GM12878 (cell line): ENCODE data around the gene NDC80. TPM values are rescaled to one million over a fixed set of nuclear protein-coding genes. Genes with fewer than 3 reads are reported as not detected.
A peak's percentile ranks its signal among the peaks of the same experiment; 100 is the strongest.

Experiments used
- ATAC-seq: fragments of 200-7000 bp; cut with Tn5 transposase; 3 replicates; pipeline ENCODE4 v1.9.1; 2020; ENCODE audit warnings: mild to moderate bottlenecking, moderate library complexity
- BruUV-seq: library from RNA; stranded (reverse); fragments of 400-500 nt; replicated peaks from 2 replicates; lab custom pipeline; 2021; lab: Mats Ljungman, UMichigan
- CTCF ChIA-PET: fragments of 300-600 bp; sonication (Branson Sonifier 250); formaldehyde crosslinking; extraction: SDS; loops from one replicate; lab custom pipeline; 2021; ENCODE audit warnings: inconsistent platforms; lab: Yijun Ruan, JAX
- POLR2A ChIA-PET: fragments of 350-600 bp; formaldehyde crosslinking; extraction: SDS; loops from one replicate; lab custom pipeline; 2021; ENCODE audit warnings: inconsistent platforms; lab: Charles Lee
- RAD21 ChIA-PET: fragments of 300-600 bp; sonication (Branson Sonifier 250); formaldehyde crosslinking; loops from one replicate; lab custom pipeline; 2023; ENCODE audit warnings: antibody characterized with exemption; ENCODE audit not compliant: unreplicated experiment; lab: Charles Lee
- SMC1A ChIA-PET: fragments of 300-600 bp; sonication (Branson Sonifier 250); formaldehyde crosslinking; loops from one replicate; lab custom pipeline; 2023; ENCODE audit not compliant: unreplicated experiment, uncharacterized antibody; lab: Charles Lee
- DNase-seq: peaks from one replicate; pipeline ENCODE4 v3.0.0-alpha.2; 2011; ENCODE audit warnings: low read depth, low spot score
- FAIRE-seq: peaks from 3 replicates; lab custom pipeline; 2011; peaks lifted over from hg19 to GRCh38; lab: Jason Lieb, UNC
- H2AFZ ChIP-seq: 2 replicates; pipeline ENCODE4 v1.6.0; 2011; ENCODE audit warnings: low read depth, low read length, control low read depth; ENCODE audit not compliant: control insufficient read depth
- H3K27ac ChIP-seq: 2 replicates; pipeline ENCODE4 v1.5.1; 2011; ENCODE audit warnings: control low read depth; ENCODE audit not compliant: control insufficient read depth, insufficient read depth
- H3K27me3 ChIP-seq, 2 experiments: replicated peaks in 1 of 2; 2 replicates each; pipeline versions ENCODE4 v1.6.0 to v1.6.1; 2011; ENCODE audit warnings: low read length in 1 of 2; ENCODE audit not compliant: control insufficient read depth in 2 of 2, insufficient read depth in 2 of 2
- H3K36me3 ChIP-seq, 2 experiments: 2 replicates each; pipeline ENCODE4 v1.5.1; 2011; ENCODE audit warnings: low read length in 1 of 2; ENCODE audit not compliant: control insufficient read depth in 2 of 2, insufficient read depth in 2 of 2
- H3K4me1 ChIP-seq: 2 replicates; pipeline ENCODE4 v1.6.1; 2011; ENCODE audit warnings: mild to moderate bottlenecking, low read length, moderate library complexity, mixed read lengths; ENCODE audit not compliant: control insufficient read depth, insufficient read depth
- H3K4me2 ChIP-seq: 2 replicates; pipeline ENCODE4 v1.6.0; 2011; ENCODE audit warnings: control low read depth; ENCODE audit not compliant: control insufficient read depth, insufficient read depth
- H3K4me3 ChIP-seq: fragments of 200-600 bp; sonication (generic); 2 replicates; pipeline ENCODE4 v1.5.1; 2016
- H3K79me2 ChIP-seq: 2 replicates; pipeline ENCODE4 v1.6.0; 2011; ENCODE audit warnings: low read length; ENCODE audit not compliant: control insufficient read depth, insufficient read depth
- H3K9ac ChIP-seq: 2 replicates; pipeline ENCODE4 v1.8.0; 2011; ENCODE audit warnings: low read length, control low read depth, mixed read lengths; ENCODE audit not compliant: control insufficient read depth, insufficient read depth
- H3K9me3 ChIP-seq: replicated peaks from 3 replicates; pipeline ENCODE4 v1.5.1; 2011; ENCODE audit warnings: mild to moderate bottlenecking, low read length; ENCODE audit not compliant: control insufficient read depth, insufficient read depth
- H4K20me1 ChIP-seq: 2 replicates; pipeline ENCODE4 v1.6.0; 2011; ENCODE audit not compliant: control insufficient read depth, insufficient read depth
- ATF2 ChIP-seq: IDR thresholded peaks from 2 replicates; pipeline ENCODE4 v1.6.1; 2012; ENCODE audit warnings: low read length, inconsistent platforms
- BACH1 ChIP-seq: fragments of 450-650 bp; IDR thresholded peaks from 2 replicates; pipeline ENCODE4 v1.6.1; 2017; ENCODE audit warnings: mild to moderate bottlenecking, borderline replicate concordance
- BMI1 ChIP-seq: fragments of 450-650 bp; IDR thresholded peaks from 2 replicates; pipeline ENCODE4 v1.6.1; 2016; ENCODE audit warnings: mild to moderate bottlenecking, moderate library complexity, borderline replicate concordance
- IKZF2 ChIP-seq, 2 experiments: fragments of 450-650 bp; IDR thresholded peaks; 2 replicates each; pipeline ENCODE4 v1.6.1; 2017; ENCODE audit warnings: mild to moderate bottlenecking in 2 of 2, moderate library complexity in 2 of 2
- MYB ChIP-seq: fragments of 150-350 bp; IDR thresholded peaks from 2 replicates; pipeline ENCODE4 v1.6.1; 2014; ENCODE audit warnings: mild to moderate bottlenecking, low read depth, low read length, borderline replicate concordance
- NR2F1 ChIP-seq: fragments of 450-650 bp; conservative IDR thresholded peaks from 2 replicates; pipeline ENCODE4 v1.6.1; 2017; ENCODE audit warnings: mild to moderate bottlenecking
- PML ChIP-seq: IDR thresholded peaks from 2 replicates; pipeline ENCODE4 v1.6.1; 2012; ENCODE audit warnings: low read length, inconsistent platforms
- RB1 ChIP-seq: fragments of 450-650 bp; formaldehyde crosslinking; IDR thresholded peaks from 2 replicates; pipeline ENCODE4 v1.6.1; 2017; ENCODE audit warnings: mild to moderate bottlenecking, borderline replicate concordance
- RBBP5 ChIP-seq: fragments of 200-600 bp; sonication (generic); conservative IDR thresholded peaks from 2 replicates; pipeline ENCODE4 v1.6.1; 2016
- SKIL ChIP-seq: fragments of 450-650 bp; IDR thresholded peaks from 2 replicates; pipeline ENCODE4 v1.6.1; 2017; ENCODE audit warnings: mild to moderate bottlenecking, low read depth, inconsistent platforms; ENCODE audit not compliant: poor library complexity, severe bottlenecking
- SMC3 ChIP-seq: IDR thresholded peaks from 2 replicates; pipeline ENCODE4 v1.6.1; 2011; ENCODE audit warnings: low read length, improper control_type of control experiment, borderline replicate concordance
- STAT1 ChIP-seq: fragments of 450-650 bp; conservative IDR thresholded peaks from 2 replicates; pipeline ENCODE4 v1.6.1; 2014; ENCODE audit warnings: antibody characterized with exemption, mild to moderate bottlenecking
- STAT3 ChIP-seq: IDR thresholded peaks from 2 replicates; pipeline ENCODE4 v1.6.1; 2011; ENCODE audit warnings: low read depth, low read length, improper control_type of control experiment
- USF1 ChIP-seq: IDR thresholded peaks from 2 replicates; pipeline ENCODE4 v1.6.1; 2011; ENCODE audit warnings: borderline replicate concordance, low read depth, mild to moderate bottlenecking, moderate library complexity, mixed read lengths, low read length; ENCODE audit not compliant: insufficient read depth; ENCODE audit errors: extremely low read length
- YY1 ChIP-seq: IDR thresholded peaks from 2 replicates; pipeline ENCODE4 v1.6.1; 2011; ENCODE audit warnings: low read depth, mild to moderate bottlenecking, low read length
- ZBTB33 ChIP-seq: fragments of 450-650 bp; IDR thresholded peaks from 2 replicates; pipeline ENCODE4 v1.6.1; 2017; ENCODE audit warnings: mild to moderate bottlenecking
- WGBS: methylation state at CpG from one replicate; pipeline ENCODE4 v1.1.6; 2016; ENCODE audit warnings: low lambda C conversion rate; ENCODE audit not compliant: insufficient replicate concordance, insufficient coverage; ENCODE audit errors: missing lambda C conversion rate; 5-methylcytosine and 5-hydroxymethylcytosine counted together
- in situ Hi-C: fragments of 300-500 bp; cut with MboI; formaldehyde crosslinking; loops from 9 replicates; pipeline ENCODE4 v1.14.3; 2018; ENCODE audit warnings: mixed read lengths
- intact Hi-C: fragments of 100-400 bp; cut with micrococcal nuclease; formaldehyde crosslinking; loops from one replicate; pipeline ENCODE4 v1.14.2; 2022; ENCODE audit not compliant: unreplicated experiment
- polyA plus RNA-seq, 11 experiments: library from polyadenylated mRNA; depleted of rRNA in 4 of 11; unstranded in 6 of 11; stranded (reverse) in 5 of 11; fragments of >200 nt; fragmentation: Nextera tagmentation in 4 of 11; fragmentation: Illumina TruSeq in 1 of 11; extraction: Ambion mirVana in 4 of 11; extraction: Trizol in 1 of 11; gene quantifications; 1 replicate in 1 of 11; 2 replicates in 10 of 11; pipeline versions ENCODE4 v1.2.1 to v1.2.3, GENCODE V29; 2011 to 2016; ENCODE audit warnings: inconsistent platforms in 2 of 11, missing spikeins in 2 of 11, low read depth in 1 of 11
- total RNA-seq, 4 experiments: library from RNA; depleted of rRNA in 3 of 4; stranded (reverse); fragments of >200 nt in 3 of 4; fragmentation: Illumina TruSeq in 1 of 4; extraction: Trizol in 1 of 4; gene quantifications; 2 replicates each; pipeline versions ENCODE4 v1.2.1 to v1.2.3, GENCODE V29; 2013 to 2021
- TF ChIP-seq, protein P1 (sequence below), 3 experiments: IDR thresholded peaks in 2 of 3; conservative IDR thresholded peaks in 1 of 3; 2 replicates each; pipeline ENCODE4 v1.5.1; 2011; ENCODE audit warnings: low read depth in 3 of 3, low read length in 3 of 3, mild to moderate bottlenecking in 3 of 3, control low read depth in 2 of 3, moderate library complexity in 2 of 3, inconsistent platforms in 1 of 3, mixed read lengths in 1 of 3; ENCODE audit not compliant: control insufficient read depth in 2 of 3, insufficient read depth in 1 of 3; ENCODE audit errors: extremely low read depth in 1 of 3

The NDC80 gene
- total and polyA plus RNA-seq, 10 of the 15 experiments (the other 5 are each of a cell fraction or from before 2014, with no cell fraction given) = 36.5 to 80.8 (median 54.7) TPM

GRCh38 chr18:2535419-2535910, 35.9 kb upstream of the NDC80 start:
- no peak overlapping the region for H3K4me2 ChIP-seq
- H3K4me3 ChIP-seq = no peak overlapping the region
- in situ Hi-C loops (no loop called here), intact Hi-C loops (no loop called here)
- peak; percentile 27; the same call in 2 of the 3 replicates for ATAC-seq
- SMC1A ChIA-PET = interaction anchor here (0.6 to 3.6 kb wide), 5 partner anchors 9 to 1320 kb away, joined by 3 to 12 read pairs (median 8); no protein-coding TSS in a partner anchor
- 4% methylated on average over 1 of the region's 1 CpG for WGBS
- DNase-seq = no peak
- FAIRE-seq = peak; percentile 7
- H4K20me1 ChIP-seq = no peaks in the 10 kb centered on the region
- no TSS peak for BruUV-seq
- no peak overlapping the region for H3K9ac ChIP-seq
- no peak overlapping the region for H3K27ac ChIP-seq
- H3K4me1 ChIP-seq = no peaks in the 10 kb centered on the region
- no peaks in the 10 kb centered on the region for H3K79me2 ChIP-seq
- H2AFZ ChIP-seq = no peak overlapping the region
- POLR2A ChIA-PET = no interaction called here
- peaks cover 0 to 2% of the 10 kb centered on the region in 2 experiments; a peak in 2 of 4 replicates for H3K36me3 ChIP-seq
- H3K27me3 ChIP-seq = no peaks in the 10 kb centered on the region
- RAD21 ChIA-PET = no interaction called here
- H3K9me3 ChIP-seq = no peaks in the 10 kb centered on the region
- CTCF ChIA-PET = interaction anchor here (0.8 kb wide), 1 partner anchor 12 kb away, joined by 3 read pairs; no protein-coding TSS in a partner anchor
- no peak for TF ChIP-seq RB1
- TF ChIP-seq ZBTB33 = no peak
- TF ChIP-seq STAT3 = no peak
- no peak for TF ChIP-seq PML
- TF ChIP-seq YY1 = no peak
- TF ChIP-seq, protein P1, sequence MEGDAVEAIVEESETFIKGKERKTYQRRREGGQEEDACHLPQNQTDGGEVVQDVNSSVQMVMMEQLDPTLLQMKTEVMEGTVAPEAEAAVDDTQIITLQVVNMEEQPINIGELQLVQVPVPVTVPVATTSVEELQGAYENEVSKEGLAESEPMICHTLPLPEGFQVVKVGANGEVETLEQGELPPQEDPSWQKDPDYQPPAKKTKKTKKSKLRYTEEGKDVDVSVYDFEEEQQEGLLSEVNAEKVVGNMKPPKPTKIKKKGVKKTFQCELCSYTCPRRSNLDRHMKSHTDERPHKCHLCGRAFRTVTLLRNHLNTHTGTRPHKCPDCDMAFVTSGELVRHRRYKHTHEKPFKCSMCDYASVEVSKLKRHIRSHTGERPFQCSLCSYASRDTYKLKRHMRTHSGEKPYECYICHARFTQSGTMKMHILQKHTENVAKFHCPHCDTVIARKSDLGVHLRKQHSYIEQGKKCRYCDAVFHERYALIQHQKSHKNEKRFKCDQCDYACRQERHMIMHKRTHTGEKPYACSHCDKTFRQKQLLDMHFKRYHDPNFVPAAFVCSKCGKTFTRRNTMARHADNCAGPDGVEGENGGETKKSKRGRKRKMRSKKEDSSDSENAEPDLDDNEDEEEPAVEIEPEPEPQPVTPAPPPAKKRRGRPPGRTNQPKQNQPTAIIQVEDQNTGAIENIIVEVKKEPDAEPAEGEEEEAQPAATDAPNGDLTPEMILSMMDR (IDR thresholded peaks at IDR 0.05 in 2 of 3, conservative IDR thresholded peaks at IDR 0.05 in 1 of 3; ENCODE audit: control insufficient read depth in 2 of 3, extremely low read depth in 1 of 3, insufficient read depth in 1 of 3, low read depth in 3 of 3, low read length in 3 of 3) = no peak
- no peak for TF ChIP-seq RBBP5
- no peak for TF ChIP-seq IKZF2 (IDR thresholded peaks at IDR 0.05)
- no peak for TF ChIP-seq BACH1
- TF ChIP-seq ATF2 = no peak
- no peak for TF ChIP-seq MYB
- no peak for TF ChIP-seq BMI1
- TF ChIP-seq SMC3 = no peak
- no peak for TF ChIP-seq STAT1
- no peak for TF ChIP-seq NR2F1
- TF ChIP-seq USF1 = no peak
- TF ChIP-seq SKIL = no peak
